HCT116 (cell line): ENCODE measurements around the gene SGIP1. TPM values are rescaled to one million over a fixed set of nuclear protein-coding genes. Genes with fewer than 3 reads are reported as not detected.

Experiments used
- ATAC-seq: fragments of 200-7000 bp; cut with Tn5 transposase; 2 replicates; pipeline ENCODE4 v1.9.1; 2020; ENCODE audit warnings: mild to moderate bottlenecking, moderate library complexity
- BruUV-seq: library from RNA; stranded (reverse); fragments of 400-500 nt; replicated peaks from 2 replicates; lab custom pipeline; 2021; lab: Mats Ljungman, UMichigan
- CTCF ChIA-PET: fragments of 300-600 bp; sonication (Branson Sonifier 250); formaldehyde crosslinking; loops from one replicate; lab custom pipeline; 2021; ENCODE audit warnings: antibody characterized with exemption; lab: Charles Lee
- POLR2A ChIA-PET: fragments of 300-600, 350-600 bp; sonication (Branson Sonifier 250); formaldehyde crosslinking; loops from one replicate; lab custom pipeline; 2021; ENCODE audit warnings: antibody characterized with exemption; lab: Charles Lee
- RAD21 ChIA-PET, 2 experiments: fragments of 300-600 bp; sonication (Branson Sonifier 250); formaldehyde crosslinking; loops; one replicate each; lab custom pipeline; 2023; ENCODE audit warnings: low total read pairs in 2 of 2; ENCODE audit not compliant: uncharacterized antibody in 2 of 2, unreplicated experiment in 2 of 2, low non-redundant PET in 1 of 2; lab: Charles Lee
- DNase-seq: peaks from one replicate; pipeline ENCODE4 v3.0.0-alpha.2; 2010; ENCODE audit warnings: low read depth, low spot score
- H2AFZ ChIP-seq: fragments of 200-600 bp; shearing (Covaris generic), sonication (generic); 2 replicates; pipeline ENCODE4 v1.6.1; 2017; ENCODE audit warnings: low read depth, mixed run types, mixed read lengths, antibody characterized with exemption, low read length; ENCODE audit not compliant: poor library complexity, severe bottlenecking
- H3K27ac ChIP-seq: 2 replicates; pipeline ENCODE4 v1.5.1; 2012; ENCODE audit warnings: low read depth, low read length
- H3K27me3 ChIP-seq: fragments of 200-600 bp; sonication (generic); 2 replicates; pipeline ENCODE4 v1.6.1; 2016; ENCODE audit warnings: mixed run types, low read length, mixed read lengths; ENCODE audit not compliant: insufficient read depth
- H3K36me3 ChIP-seq, 2 experiments: fragments of 200-500 bp in 1 of 2; fragments of 200-600 bp in 1 of 2; sonication (Bioruptor generic) in 1 of 2; sonication (generic) in 1 of 2; 2 replicates each; pipeline versions ENCODE4 v1.5.1 to v1.6.1; 2014 to 2016; ENCODE audit warnings: low read length in 2 of 2, inconsistent platforms in 1 of 2, mixed read lengths in 1 of 2, mixed run types in 1 of 2; ENCODE audit not compliant: insufficient read depth in 2 of 2, control insufficient read depth in 1 of 2
- H3K4me1 ChIP-seq, 2 experiments: fragments of 200-600 bp in 1 of 2; sonication (generic) in 1 of 2; 2 replicates each; pipeline versions ENCODE4 v1.5.1 to v1.6.1; 2012 to 2017; ENCODE audit warnings: low read length in 2 of 2, inconsistent platforms in 1 of 2, mild to moderate bottlenecking in 1 of 2, mixed read lengths in 1 of 2, mixed run types in 1 of 2, moderate library complexity in 1 of 2; ENCODE audit not compliant: insufficient read depth in 2 of 2, control insufficient read depth in 1 of 2
- H3K4me2 ChIP-seq: fragments of 200-600 bp; sonication (generic); 2 replicates; pipeline ENCODE4 v1.6.1; 2017; ENCODE audit warnings: mixed run types, low read length, mixed read lengths
- H3K4me3 ChIP-seq, 2 experiments: fragments of 200-600 bp in 1 of 2; sonication (generic) in 1 of 2; replicated peaks in 1 of 2; 2 replicates each; pipeline ENCODE4 v1.5.1; 2011 to 2016; ENCODE audit warnings: low read length in 2 of 2, control low read depth in 1 of 2, low read depth in 1 of 2, mild to moderate bottlenecking in 1 of 2, mixed read lengths in 1 of 2, mixed run types in 1 of 2
- H3K79me2 ChIP-seq: fragments of 200-600 bp; sonication (generic); 2 replicates; pipeline ENCODE4 v1.6.1; 2017; ENCODE audit warnings: mild to moderate bottlenecking, mixed run types, low read length, moderate library complexity, mixed read lengths; ENCODE audit not compliant: insufficient read depth
- H3K9ac ChIP-seq: fragments of 200-600 bp; sonication (generic); 2 replicates; pipeline ENCODE4 v1.6.1; 2016; ENCODE audit warnings: low read length, mixed read lengths
- H3K9me2 ChIP-seq: fragments of 200-600 bp; sonication (generic), shearing (Covaris generic); 2 replicates; pipeline ENCODE4 v1.6.1; 2017; ENCODE audit warnings: mixed run types, mild to moderate bottlenecking, moderate library complexity; ENCODE audit not compliant: insufficient read depth
- H3K9me3 ChIP-seq, 2 experiments: fragments of 200-500 bp in 1 of 2; fragments of 200-600 bp in 1 of 2; sonication (Bioruptor generic) in 1 of 2; sonication (generic) in 1 of 2; 2 replicates each; pipeline ENCODE4 v1.6.1; 2014 to 2017; ENCODE audit warnings: low read length in 2 of 2, mixed read lengths in 2 of 2, inconsistent platforms in 1 of 2, low read depth in 1 of 2, mild to moderate bottlenecking in 1 of 2, mixed run types in 1 of 2, moderate library complexity in 1 of 2; ENCODE audit not compliant: control insufficient read depth in 1 of 2, insufficient read depth in 1 of 2
- H4K20me1 ChIP-seq: fragments of 200-600 bp; sonication (generic), shearing (Covaris generic); 2 replicates; pipeline ENCODE4 v1.6.1; 2017; ENCODE audit warnings: mixed run types, mild to moderate bottlenecking, moderate library complexity; ENCODE audit not compliant: insufficient read depth
- CBX3 ChIP-seq: IDR thresholded peaks from 2 replicates; pipeline ENCODE4 v1.6.1; 2012; ENCODE audit warnings: low read depth
- CEBPB ChIP-seq: IDR thresholded peaks from 2 replicates; pipeline ENCODE4 v1.6.1; 2012; ENCODE audit warnings: low read depth
- EGR1 ChIP-seq: IDR thresholded peaks from 2 replicates; pipeline ENCODE4 v1.6.1; 2012; ENCODE audit warnings: low read depth
- ELF1 ChIP-seq: IDR thresholded peaks from 2 replicates; pipeline ENCODE4 v1.6.1; 2012; ENCODE audit warnings: low read depth, borderline replicate concordance
- EZH2 ChIP-seq: fragments of 200-600 bp; sonication (generic); IDR thresholded peaks from 2 replicates; pipeline ENCODE4 v1.6.1; 2017; ENCODE audit warnings: antibody characterized with exemption, mixed run types
- EZH2phosphoT487 ChIP-seq: fragments of 200-600 bp; IDR thresholded peaks from 2 replicates; pipeline ENCODE4 v1.6.1; 2018; ENCODE audit warnings: antibody characterized with exemption, borderline replicate concordance
- FOSL1 ChIP-seq: IDR thresholded peaks from 2 replicates; pipeline ENCODE4 v1.6.1; 2012; ENCODE audit warnings: low read depth
- JUND ChIP-seq: IDR thresholded peaks from 2 replicates; pipeline ENCODE4 v1.6.1; 2012
- MAX ChIP-seq: IDR thresholded peaks from 2 replicates; pipeline ENCODE4 v1.6.1; 2012
- POLR2A ChIP-seq: IDR thresholded peaks from 2 replicates; pipeline ENCODE4 v1.7.0; 2011; ENCODE audit warnings: borderline replicate concordance; ENCODE audit not compliant: insufficient read depth, insufficient read length; ENCODE audit errors: extremely low read depth
- POLR2AphosphoS5 ChIP-seq: IDR thresholded peaks from 2 replicates; pipeline ENCODE4 v1.6.1; 2011; ENCODE audit warnings: mild to moderate bottlenecking, low read depth, low read length, moderate library complexity
- SP1 ChIP-seq: IDR thresholded peaks from 2 replicates; pipeline ENCODE4 v1.6.1; 2012; ENCODE audit warnings: low read depth
- SRF ChIP-seq: IDR thresholded peaks from 2 replicates; pipeline ENCODE4 v1.6.1; 2012; ENCODE audit warnings: low read depth
- TCF7L2 ChIP-seq: IDR thresholded peaks from 2 replicates; pipeline ENCODE4 v1.7.0; 2011; ENCODE audit warnings: borderline replicate concordance, inconsistent platforms; ENCODE audit not compliant: insufficient read depth, insufficient read length; ENCODE audit errors: extremely low read depth
- YY1 ChIP-seq: IDR thresholded peaks from 2 replicates; pipeline ENCODE4 v1.6.1; 2011; ENCODE audit warnings: low read length, low read depth, moderate library complexity, mild to moderate bottlenecking; ENCODE audit not compliant: insufficient replicate concordance; ENCODE audit errors: extremely low read depth
- ZNF274 ChIP-seq: fragments of 200-500 bp; sonication (Bioruptor generic); IDR thresholded peaks from 2 replicates; pipeline ENCODE4 v1.6.1; 2014; ENCODE audit warnings: mild to moderate bottlenecking, low read depth, low read length, inconsistent platforms
- intact Hi-C: fragments of 100-400 bp; cut with micrococcal nuclease; formaldehyde crosslinking; loops from 2 replicates; pipeline ENCODE4 v1.10.0; 2022
- total RNA-seq: library from RNA; stranded (reverse); gene quantifications from one replicate; pipeline ENCODE4 v1.2.1, GENCODE V29; 2021; ENCODE audit not compliant: unreplicated experiment
- TF ChIP-seq, protein P1 (sequence below), 3 experiments: fragments of 200-600 bp in 1 of 3; sonication (generic) in 1 of 3; IDR thresholded peaks in 2 of 3; conservative IDR thresholded peaks in 1 of 3; 2 replicates each; pipeline ENCODE4 v1.5.1; 2012 to 2017; ENCODE audit warnings: low read depth in 2 of 3, low read length in 2 of 3, antibody characterized with exemption in 1 of 3, borderline replicate concordance in 1 of 3, control low read depth in 1 of 3, mild to moderate bottlenecking in 1 of 3, mixed read lengths in 1 of 3, mixed run types in 1 of 3, moderate library complexity in 1 of 3; ENCODE audit not compliant: insufficient read depth in 1 of 3
- TF ChIP-seq, protein P2 (sequence below): IDR thresholded peaks from 2 replicates; pipeline ENCODE4 v1.6.1; 2012
- TF ChIP-seq, protein P3 (sequence below): IDR thresholded peaks from 2 replicates; pipeline ENCODE4 v1.6.1; 2011; ENCODE audit warnings: mild to moderate bottlenecking, low read length, moderate library complexity; ENCODE audit not compliant: insufficient replicate concordance; ENCODE audit errors: extremely low read depth

The SGIP1 gene
- total RNA-seq, 1 experiment from 2014 or later: 0.15 TPM

- TF ChIP-seq SRF (no peak), JUND (no peak), YY1 (no peak), POLR2A (no peak), CBX3 (no peak), EGR1 (no peak), CEBPB (no peak), SP1 (no peak), ELF1 (no peak), POLR2AphosphoS5 (no peak)
- TF ChIP-seq, protein P1, sequence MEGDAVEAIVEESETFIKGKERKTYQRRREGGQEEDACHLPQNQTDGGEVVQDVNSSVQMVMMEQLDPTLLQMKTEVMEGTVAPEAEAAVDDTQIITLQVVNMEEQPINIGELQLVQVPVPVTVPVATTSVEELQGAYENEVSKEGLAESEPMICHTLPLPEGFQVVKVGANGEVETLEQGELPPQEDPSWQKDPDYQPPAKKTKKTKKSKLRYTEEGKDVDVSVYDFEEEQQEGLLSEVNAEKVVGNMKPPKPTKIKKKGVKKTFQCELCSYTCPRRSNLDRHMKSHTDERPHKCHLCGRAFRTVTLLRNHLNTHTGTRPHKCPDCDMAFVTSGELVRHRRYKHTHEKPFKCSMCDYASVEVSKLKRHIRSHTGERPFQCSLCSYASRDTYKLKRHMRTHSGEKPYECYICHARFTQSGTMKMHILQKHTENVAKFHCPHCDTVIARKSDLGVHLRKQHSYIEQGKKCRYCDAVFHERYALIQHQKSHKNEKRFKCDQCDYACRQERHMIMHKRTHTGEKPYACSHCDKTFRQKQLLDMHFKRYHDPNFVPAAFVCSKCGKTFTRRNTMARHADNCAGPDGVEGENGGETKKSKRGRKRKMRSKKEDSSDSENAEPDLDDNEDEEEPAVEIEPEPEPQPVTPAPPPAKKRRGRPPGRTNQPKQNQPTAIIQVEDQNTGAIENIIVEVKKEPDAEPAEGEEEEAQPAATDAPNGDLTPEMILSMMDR (IDR thresholded peaks at IDR 0.05 in 2 of 3, conservative IDR thresholded peaks at IDR 0.05 in 1 of 3; ENCODE audit: borderline replicate concordance in 1 of 3, insufficient read depth in 1 of 3, low read depth in 2 of 3, low read length in 2 of 3): no peak
Measured at GRCh38 chr1:66695116-66695515, 161.2 kb downstream of the SGIP1 start (continued).

- Histone ChIP-seq H3K9me3 (no peaks in the 10 kb centered on the region), H3K79me2 (no peaks in the 10 kb centered on the region), H3K4me1 (no peaks in the 10 kb centered on the region), H3K27ac (no peak overlapping the region), H3K9me2 (no peaks in the 10 kb centered on the region), H3K27me3 (no peaks in the 10 kb centered on the region), H4K20me1 (no peaks in the 10 kb centered on the region), H3K4me2 (no peak overlapping the region), H3K36me3 (no peaks in the 10 kb centered on the region), H3K4me3 (no peak overlapping the region), H2AFZ (no peak overlapping the region), H3K9ac (no peak overlapping the region)
- RAD21 ChIA-PET: no interaction called here
- BruUV-seq: no TSS peak
- CTCF ChIA-PET: no interaction called here
- POLR2A ChIA-PET: no interaction called here
- ATAC-seq (no peak), DNase-seq (no peak)
- intact Hi-C loops: no loop called here
- TF ChIP-seq ZNF274 (no peak), POLR2AphosphoS5 (no peak), EZH2phosphoT487 (no peak), MAX (no peak), EZH2 (no peak), SRF (no peak), FOSL1 (no peak), EGR1 (no peak), TCF7L2 (no peak)
- TF ChIP-seq, protein P2, sequence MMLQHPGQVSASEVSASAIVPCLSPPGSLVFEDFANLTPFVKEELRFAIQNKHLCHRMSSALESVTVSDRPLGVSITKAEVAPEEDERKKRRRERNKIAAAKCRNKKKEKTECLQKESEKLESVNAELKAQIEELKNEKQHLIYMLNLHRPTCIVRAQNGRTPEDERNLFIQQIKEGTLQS: no peak
- TF ChIP-seq, protein P3, sequence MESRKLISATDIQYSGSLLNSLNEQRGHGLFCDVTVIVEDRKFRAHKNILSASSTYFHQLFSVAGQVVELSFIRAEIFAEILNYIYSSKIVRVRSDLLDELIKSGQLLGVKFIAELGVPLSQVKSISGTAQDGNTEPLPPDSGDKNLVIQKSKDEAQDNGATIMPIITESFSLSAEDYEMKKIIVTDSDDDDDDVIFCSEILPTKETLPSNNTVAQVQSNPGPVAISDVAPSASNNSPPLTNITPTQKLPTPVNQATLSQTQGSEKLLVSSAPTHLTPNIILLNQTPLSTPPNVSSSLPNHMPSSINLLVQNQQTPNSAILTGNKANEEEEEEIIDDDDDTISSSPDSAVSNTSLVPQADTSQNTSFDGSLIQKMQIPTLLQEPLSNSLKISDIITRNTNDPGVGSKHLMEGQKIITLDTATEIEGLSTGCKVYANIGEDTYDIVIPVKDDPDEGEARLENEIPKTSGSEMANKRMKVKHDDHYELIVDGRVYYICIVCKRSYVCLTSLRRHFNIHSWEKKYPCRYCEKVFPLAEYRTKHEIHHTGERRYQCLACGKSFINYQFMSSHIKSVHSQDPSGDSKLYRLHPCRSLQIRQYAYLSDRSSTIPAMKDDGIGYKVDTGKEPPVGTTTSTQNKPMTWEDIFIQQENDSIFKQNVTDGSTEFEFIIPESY: no peak
- TF ChIP-seq, protein P1 (IDR thresholded peaks at IDR 0.05 in 2 of 3, conservative IDR thresholded peaks at IDR 0.05 in 1 of 3; ENCODE audit: borderline replicate concordance in 1 of 3, insufficient read depth in 1 of 3, low read depth in 2 of 3, low read length in 2 of 3): no peak
Measured at GRCh38 chr1:66696771-66697170, 162.8 kb downstream of the SGIP1 start.
